ENCODE measurements around the gene MED16.

The MED16 gene

GRCh38 chr19:927351-927779 is 34.4 kb upstream of the MED16 start:
- no peak for DNase-seq

- no peak for DNase-seq
Measured at GRCh38 chr19:926589-927350, 33.8 kb upstream of the MED16 start.

GRCh38 chr19:926323-926588 is 33.3 kb upstream of the MED16 start:
- DNase-seq: no peak

GRCh38 chr19:925526-926322 is 32.7 kb upstream of the MED16 start, which contains the start of gene ARID3A:
Gene ARID3A (plus strand): TSS chr19:926035. CDS start chr19:929529, 3,494 bp downstream.
- DNase-seq: peak; percentile 74

GRCh38 chr19:925087-925525 is 32.1 kb upstream of the MED16 start:
- peak; percentile 74 for DNase-seq

GRCh38 chr19:924553-925086 is 31.6 kb upstream of the MED16 start:
- no peak for DNase-seq

GRCh38 chr19:920051-920864 is 27.3 kb upstream of the MED16 start:
- no peak for DNase-seq

GRCh38 chr19:919199-920050 is 26.4 kb upstream of the MED16 start:
- no peak for DNase-seq

GRCh38 chr19:918481-919198 is 25.7 kb upstream of the MED16 start:
- no peak for DNase-seq

GRCh38 chr19:918152-918437 is 25.1 kb upstream of the MED16 start:
- no peak for DNase-seq

GRCh38 chr19:917323-918151 is 24.6 kb upstream of the MED16 start, which contains the start of gene KISS1R:
Gene KISS1R (plus strand): TSS chr19:917333. CDS start chr19:917503, 170 bp downstream.
- no peak for DNase-seq

GRCh38 chr19:916645-917322 is 23.8 kb upstream of the MED16 start:
- DNase-seq: no peak

- no peak for DNase-seq
Measured at GRCh38 chr19:913080-913748, 20.2 kb upstream of the MED16 start, which contains the start of gene R3HDM4. Gene R3HDM4 (minus strand): TSS chr19:913219. CDS start chr19:913157, 62 bp downstream.

GRCh38 chr19:912181-913079 is 19.4 kb upstream of the MED16 start:
- DNase-seq: no peak

GRCh38 chr19:911197-912033 is 18.4 kb upstream of the MED16 start:
- DNase-seq: no peak

GRCh38 chr19:907183-907853 is 14.3 kb upstream of the MED16 start:
- DNase-seq: no peak

GRCh38 chr19:906480-906879 is 13.5 kb upstream of the MED16 start:
- no peak for DNase-seq
